HG03469 (cell line): Measurements from ENCODE around the gene LRRTM2.

ENCODE experiments used
- ATAC-seq: cut with Tn5 transposase; IDR thresholded peaks from one replicate; pipeline ENCODE4 v1.9.1; 2021; ENCODE audit warnings: mild to moderate bottlenecking, moderate library complexity, moderate number of reproducible peaks; ENCODE audit not compliant: unreplicated experiment

LRRTM2 gene

GRCh38 chr5:138884094-138884493 lies 9.0 kb upstream of the LRRTM2 start:
- ATAC-seq = no peak

DNA sequence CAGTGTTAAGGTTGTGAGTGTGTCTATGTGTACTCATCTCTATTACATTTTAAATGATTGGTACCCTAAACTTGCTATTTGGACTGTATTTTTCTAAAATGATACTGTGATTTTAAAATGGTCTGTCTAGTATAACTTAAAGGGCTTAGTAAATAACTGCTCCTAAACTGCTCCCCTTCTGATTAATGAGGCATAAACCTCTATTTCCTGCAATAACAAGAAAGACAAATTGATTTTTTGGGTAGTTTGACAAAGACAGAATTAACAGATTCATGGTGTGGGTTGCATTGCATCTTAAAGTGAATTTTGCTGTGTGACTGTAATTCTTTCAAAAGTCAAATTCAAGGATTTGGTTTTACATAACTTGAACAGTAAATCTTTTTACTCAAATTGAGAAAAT lies 8.1 kb upstream of the LRRTM2 start:
- ATAC-seq = no peak

- no peak for ATAC-seq
Observed at GRCh38 chr5:138878437-138879235, 3.5 kb upstream of the LRRTM2 start.

DNA sequence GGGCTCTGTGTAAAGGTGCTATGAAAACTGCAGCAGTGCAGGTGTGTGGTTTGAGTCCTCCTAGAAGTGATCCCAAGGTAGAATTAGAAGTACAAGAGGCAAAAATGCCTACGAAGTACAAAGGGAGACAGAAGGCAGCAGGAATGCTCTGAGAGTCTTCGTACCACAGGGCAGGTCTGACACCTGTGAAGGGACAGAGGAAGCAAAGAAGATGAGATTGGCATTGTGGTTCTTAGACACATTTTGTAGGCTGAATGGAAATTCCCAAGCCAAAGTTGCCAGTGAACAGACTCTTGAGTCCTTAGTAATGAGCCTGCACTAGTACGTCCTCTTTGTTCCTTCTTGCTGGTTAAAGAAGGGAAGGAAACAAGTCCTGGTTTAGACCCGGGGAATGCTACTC lies 1.7 kb upstream of the LRRTM2 start:
- no peak for ATAC-seq

DNA sequence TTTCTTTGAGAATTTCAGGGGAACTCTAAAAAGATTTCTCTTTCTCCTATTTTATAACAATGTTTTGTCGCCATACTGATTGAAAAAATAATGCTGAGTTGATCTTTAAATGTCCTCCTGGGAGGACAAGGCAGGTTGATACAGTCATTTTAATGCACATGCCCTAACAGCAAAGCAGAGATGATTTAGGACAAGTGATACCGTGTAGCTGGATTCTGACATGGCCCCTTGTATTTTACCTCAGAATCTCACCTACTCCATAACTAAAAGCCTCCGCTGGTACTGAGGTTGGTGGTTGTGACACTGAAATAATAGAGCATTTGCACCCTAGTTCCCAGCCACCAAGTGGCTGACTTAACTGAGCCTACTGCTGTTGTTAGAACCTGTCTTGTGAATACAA lies 811 bp upstream of the LRRTM2 start:
- no peak for ATAC-seq

DNA sequence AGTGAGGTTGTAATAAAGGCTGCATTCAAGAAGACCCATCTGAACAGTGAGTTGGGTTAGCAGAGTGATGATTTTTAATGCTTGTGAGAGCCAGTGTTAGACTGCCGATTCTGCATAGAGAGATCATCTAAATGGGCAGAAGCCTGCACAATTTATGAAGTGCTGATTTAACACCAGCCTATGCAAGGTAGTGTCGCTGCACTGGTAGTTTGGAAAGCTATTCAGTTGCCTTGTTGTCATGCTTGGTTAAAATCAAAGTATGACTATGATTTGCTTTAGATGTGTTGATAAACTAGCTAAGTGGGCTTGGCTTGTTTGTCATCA lies 379 bp upstream of the LRRTM2 start:
- no peak for ATAC-seq

DNA sequence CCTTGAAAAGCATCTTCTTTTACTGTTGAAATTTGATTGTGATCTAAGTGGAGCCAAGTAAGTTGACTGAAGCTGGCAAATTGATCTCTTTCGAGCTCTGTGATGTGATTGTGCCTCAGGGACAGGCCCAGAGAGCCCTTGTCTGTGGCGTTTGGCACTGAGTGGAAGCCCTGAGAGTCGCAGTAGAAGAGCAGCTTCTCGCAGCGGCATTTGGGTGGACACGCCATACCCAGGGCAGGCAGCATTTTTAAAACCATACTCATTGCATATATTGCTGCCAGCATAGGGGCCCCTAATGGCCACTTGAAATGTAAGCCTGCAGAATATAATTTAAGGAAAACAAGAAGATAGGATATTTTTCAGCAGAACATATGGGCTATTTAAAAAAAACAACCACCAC lies 894 bp downstream of the LRRTM2 start:
- no peak for ATAC-seq

GRCh38 chr5:138873466-138874221 lies 1.5 kb downstream of the LRRTM2 start:
- no peak for ATAC-seq

DNA sequence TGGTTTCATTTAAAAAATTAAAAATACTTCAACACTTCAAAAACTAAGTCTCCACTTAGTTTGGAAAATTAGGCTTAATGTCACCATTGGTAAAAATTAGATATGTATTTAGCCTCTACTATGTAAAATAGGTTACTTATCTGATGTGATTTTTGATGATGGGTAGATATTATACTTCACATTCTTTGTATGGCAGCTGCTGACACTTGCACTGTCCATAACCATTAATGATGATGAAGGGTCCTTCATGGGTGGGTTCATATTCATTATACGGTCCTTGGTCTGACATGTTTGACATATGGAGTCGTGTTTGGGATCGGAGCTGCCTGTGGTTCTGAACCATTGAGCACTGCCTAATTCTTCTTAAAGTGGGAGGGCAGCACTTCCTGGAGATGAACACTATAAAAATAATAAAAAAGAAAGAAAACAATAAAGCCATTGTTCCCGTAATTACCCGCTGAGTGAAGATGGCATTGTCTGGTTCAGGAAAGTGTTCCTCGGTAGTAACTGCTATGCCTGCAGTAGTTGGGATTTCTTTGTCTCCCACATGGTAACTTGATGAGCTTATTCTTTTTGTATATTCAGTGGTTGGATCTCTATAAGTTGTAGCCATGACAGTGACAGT lies 2.2 kb downstream of the LRRTM2 start:
- ATAC-seq = no peak

DNA sequence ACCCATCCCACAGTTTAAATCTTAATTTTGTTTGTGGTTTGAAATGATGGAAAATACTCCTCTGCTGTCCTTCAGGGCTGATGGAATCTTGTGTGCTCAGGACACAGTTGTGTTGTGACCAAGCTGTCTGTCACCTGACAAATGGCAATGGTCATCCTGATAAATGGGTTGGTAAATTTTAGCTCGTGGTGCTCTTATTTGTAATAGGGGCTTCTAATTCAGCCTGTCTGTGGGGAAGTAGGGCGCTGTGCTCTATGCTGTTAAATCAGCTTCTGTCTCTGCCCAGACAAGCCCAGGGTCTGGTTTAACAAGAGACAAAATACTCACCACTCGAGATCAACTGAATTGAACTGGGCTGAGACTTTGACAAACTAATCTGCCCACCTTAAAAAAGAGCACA lies 4.5 kb downstream of the LRRTM2 start:
- no peak for ATAC-seq

- no peak for ATAC-seq
Observed at GRCh38 chr5:138869763-138870500, 5.2 kb downstream of the LRRTM2 start.

DNA sequence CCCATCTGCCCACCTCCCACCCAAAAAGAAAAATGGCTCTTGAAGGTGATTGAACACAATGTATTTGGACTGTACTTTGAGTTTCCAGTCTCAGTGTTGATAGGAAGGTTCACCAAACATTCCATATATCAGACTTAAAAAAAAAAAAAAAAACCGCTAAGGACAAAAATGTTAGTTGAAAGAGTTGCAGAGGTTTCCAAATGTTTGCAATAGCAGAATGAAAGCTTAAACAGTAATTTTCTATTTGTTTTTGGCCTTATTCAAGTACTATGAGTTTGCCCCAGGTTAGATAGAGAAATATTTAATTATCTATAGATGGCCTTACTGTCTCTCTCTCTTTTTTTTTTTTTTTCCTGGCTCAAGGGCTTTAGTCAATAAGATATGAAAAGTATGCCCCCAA lies 6.1 kb downstream of the LRRTM2 start:
- ATAC-seq = no peak

DNA sequence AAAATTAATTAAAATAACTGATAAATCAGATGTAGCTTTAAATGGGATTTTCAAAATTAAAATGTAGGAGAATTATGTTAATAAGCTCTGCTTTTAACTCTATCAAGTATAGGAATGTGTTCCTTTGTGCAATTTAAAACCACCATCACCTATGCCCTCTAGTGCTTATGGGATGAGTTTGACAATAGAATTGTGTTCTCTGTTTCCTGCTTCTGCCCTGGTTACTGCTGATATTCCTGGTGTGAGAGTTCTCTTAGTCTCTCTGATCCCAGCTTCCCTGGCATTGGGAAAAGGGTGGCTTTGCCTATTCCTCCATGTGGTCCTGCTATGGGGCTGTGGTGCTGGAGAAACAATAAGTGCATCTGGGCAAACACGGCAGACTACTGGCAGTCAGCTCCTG lies 8.1 kb downstream of the LRRTM2 start:
- no peak for ATAC-seq

DNA sequence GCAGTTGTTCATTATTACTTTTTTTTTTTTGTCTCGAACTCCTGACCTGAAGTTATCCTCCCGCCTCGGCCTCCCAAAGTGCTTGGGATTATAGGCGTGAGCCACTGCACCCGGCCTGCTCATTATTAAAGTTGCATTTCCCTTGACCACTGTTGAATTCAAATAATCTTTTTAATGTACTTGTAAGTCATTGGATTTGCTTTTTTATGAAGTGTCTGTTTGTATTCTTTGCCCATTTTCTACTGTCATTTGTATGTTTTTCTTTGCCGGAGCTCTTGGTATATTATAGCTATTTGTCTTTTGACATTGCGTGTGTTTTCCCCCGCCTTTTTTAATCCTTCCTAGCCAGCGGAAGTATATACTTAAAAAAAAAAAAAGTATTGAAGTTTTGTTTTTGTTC lies 22.0 kb downstream of the LRRTM2 start:
- no peak for ATAC-seq

GRCh38 chr5:138850865-138851435 lies 24.2 kb downstream of the LRRTM2 start:
- no peak for ATAC-seq

- no peak for ATAC-seq
Observed at GRCh38 chr5:138849882-138850281, 25.3 kb downstream of the LRRTM2 start.

DNA sequence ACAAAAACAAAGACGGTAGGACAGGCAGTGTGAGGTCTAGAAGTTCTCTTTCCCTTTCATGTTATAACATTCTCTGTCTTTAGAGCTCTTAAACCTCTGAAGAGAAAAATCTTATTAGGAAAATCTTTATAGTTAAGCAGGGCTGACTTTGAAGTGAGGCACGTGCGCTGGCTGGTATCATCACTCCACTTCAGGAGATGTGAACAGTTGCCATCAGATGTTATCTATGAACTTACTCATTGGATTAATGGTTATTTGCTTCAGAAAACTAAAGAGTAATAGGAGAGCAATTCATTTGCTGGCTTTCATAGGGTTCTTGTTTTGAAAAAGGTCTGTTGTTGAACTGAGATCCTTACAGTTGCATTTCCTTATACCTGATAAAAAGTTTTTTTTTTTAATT lies 25.7 kb downstream of the LRRTM2 start:
- no peak for ATAC-seq

GRCh38 chr5:138844812-138845513 lies 30.2 kb downstream of the LRRTM2 start:
- ATAC-seq = no peak

DNA sequence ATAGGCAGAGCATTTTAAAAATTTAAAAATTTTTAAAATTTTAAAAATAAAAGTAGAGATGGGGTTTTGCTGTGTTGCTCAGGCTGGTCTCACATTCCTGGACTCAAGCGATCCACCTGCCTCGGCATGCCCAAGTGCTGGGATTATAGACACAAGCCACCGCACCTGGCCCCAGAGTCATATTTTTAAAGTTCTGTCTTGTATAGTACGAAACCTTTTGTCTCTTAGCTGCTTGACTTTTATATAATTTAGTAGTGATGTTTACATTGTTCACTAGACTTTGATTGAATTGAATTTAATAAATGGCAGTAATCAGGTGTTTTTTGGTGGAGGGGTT lies 31.0 kb downstream of the LRRTM2 start:
- ATAC-seq = no peak

DNA sequence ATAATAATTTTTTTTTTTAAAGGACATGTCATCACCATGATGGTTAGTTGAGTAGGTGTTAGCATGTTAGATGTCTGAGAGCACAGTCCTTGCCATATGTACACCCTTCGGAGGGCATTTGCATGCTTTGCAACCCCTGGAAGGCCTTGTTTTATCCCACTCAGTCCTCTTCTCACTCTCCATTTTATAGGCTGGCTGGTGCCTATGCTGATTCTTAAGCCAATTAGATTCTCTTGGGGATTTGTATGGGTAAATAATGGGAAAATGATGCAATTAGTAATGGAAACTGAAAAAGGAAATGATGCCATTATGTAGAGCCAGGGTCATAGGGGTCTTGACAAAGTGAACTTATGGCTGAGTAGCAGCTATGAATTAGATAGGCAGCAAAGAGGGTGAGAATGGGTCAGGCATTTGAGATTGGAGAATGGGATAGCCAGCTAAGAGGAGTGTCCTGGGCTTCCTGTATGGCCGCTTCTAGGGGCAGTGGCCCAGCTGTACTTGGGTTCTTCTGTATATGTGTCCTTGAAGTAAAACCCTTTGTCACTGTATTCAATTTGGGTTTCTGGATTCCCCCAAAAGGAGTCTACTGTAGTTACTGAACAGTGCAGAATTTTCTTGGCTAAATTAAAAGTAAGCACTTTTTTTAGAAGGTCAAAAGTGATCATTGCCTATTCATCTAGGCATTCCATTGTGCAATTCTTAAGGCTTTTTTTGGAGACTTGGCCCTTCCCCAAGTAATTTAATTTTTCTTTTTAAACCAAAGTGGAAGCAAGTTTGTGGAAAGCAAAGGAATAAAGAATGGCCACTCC lies 31.6 kb downstream of the LRRTM2 start:
- ATAC-seq = no peak
